Mucosa of descending colon (tissue), 3 donors: ENCODE measurements around the gene BCAM. TPM values are rescaled to one million over a fixed set of nuclear protein-coding genes. Genes with fewer than 3 reads are reported as not detected.
A peak's percentile ranks its signal among the peaks of the same experiment; 100 is the strongest.
"Not testable (repeated sequence)": the region's sequence is repeated elsewhere in the genome, so short reads cannot be mapped to it uniquely, and the experiment has no call there.

ENCODE experiments used
- ATAC-seq: fragments of 200-7000 bp; cut with Tn5 transposase; one replicate; pipeline ENCODE4 v1.9.1; 2020; ENCODE audit warnings: mild to moderate bottlenecking, moderate library complexity
- DNase-seq, 3 donors: peaks; one replicate each; pipeline ENCODE4 v3.0.0-alpha.2; 2020
- H3K36me3 ChIP-seq: fragments of 200-600 bp; one replicate; pipeline ENCODE4 v1.8.0; 2021; ENCODE audit warnings: low read depth, mild to moderate bottlenecking
- H3K4me1 ChIP-seq: fragments of 200-600 bp; one replicate; pipeline ENCODE4 v1.8.0; 2021; ENCODE audit warnings: low read depth, mild to moderate bottlenecking
- H3K4me3 ChIP-seq: fragments of 200-600 bp; one replicate; pipeline ENCODE4 v1.8.0; 2021; ENCODE audit warnings: mild to moderate bottlenecking
- H3K9me3 ChIP-seq: fragments of 200-600 bp; one replicate; pipeline ENCODE4 v1.8.0; 2021; ENCODE audit warnings: mild to moderate bottlenecking
- intact Hi-C, 2 donors: fragments of 100-400 bp; cut with DNase I in 1 of 2; cut with micrococcal nuclease in 1 of 2; formaldehyde crosslinking; loops; one replicate each; pipeline versions ENCODE4 v1.11.0 to v1.11.1; 2022; cut with DNase I, micrococcal nuclease
- total RNA-seq, 3 donors: library from RNA; stranded (reverse); fragmentation: NEBNext Ultra II Directional in 2 of 3; extraction: Animal tissue kit (Norgen Biotek cat#: 25700) in 2 of 3; gene quantifications; one replicate each; pipeline versions ENCODE4 v1.2.1 to v1.2.4, GENCODE V29; 2021 to 2023
- TF ChIP-seq, protein P1 (sequence below): fragments of 200-600 bp; IDR thresholded peaks from one replicate; pipeline ENCODE4 v1.8.0; 2022; ENCODE audit warnings: antibody characterized with exemption, mild to moderate bottlenecking
- donor health status: DM: no; HTN: no; CAD: no; lungs with moderate emphysema.
- donor health status: DM: no; HTN: no; CAD: no.
- donor health status: DM: no; HTN: yes; CAD: no.

The BCAM gene
- total RNA-seq, 3 donors from 2014 or later, result 16.3 to 25.1 (median 20.3) TPM

DNA sequence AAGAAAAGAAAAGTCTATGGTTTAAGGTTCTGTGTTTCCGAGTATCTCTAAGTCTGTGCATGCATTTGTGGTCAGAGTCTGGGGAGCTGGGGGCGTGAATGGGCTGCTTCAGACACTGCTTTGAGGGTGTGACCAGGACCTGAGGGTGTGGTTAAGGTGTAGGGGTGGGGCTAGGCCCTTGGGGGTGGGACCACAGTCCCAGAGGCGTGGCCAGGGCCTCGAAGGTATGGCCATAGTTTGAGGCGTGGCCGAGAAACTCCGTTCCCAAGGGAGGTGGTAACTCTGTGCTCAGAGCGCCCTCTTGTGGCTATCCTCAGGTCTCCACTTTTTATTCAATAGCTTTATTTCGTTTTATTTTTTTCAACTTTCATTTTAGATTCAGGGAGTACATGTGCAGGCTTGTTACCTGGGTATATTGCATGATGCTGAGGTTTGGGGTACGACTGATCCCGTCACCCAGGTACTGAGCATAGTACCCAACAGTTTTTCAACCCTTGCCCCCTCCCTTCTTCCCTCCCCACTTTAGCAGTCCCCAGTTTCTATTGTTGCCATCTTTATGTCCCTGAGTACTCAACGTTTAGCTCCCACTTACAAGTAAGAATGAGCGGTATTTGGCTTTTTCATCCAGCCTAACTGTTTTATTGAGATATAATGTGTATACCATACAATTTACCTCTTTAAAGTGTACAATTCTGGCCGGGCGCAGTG, 38.2 kb upstream of the BCAM start:
- Histone ChIP-seq H3K4me1 (peaks cover 16% of the 10 kb centered on the region), H3K36me3 (no peaks in the 10 kb centered on the region), H3K4me3 (no peak overlapping the region), H3K9me3 (no peaks in the 10 kb centered on the region)
- DNase-seq, result peak; percentile 98 to 99 (median 99)
- intact Hi-C loops, result loop anchor here (2.0 to 5.0 kb wide), 2 partner anchors 48 kb away; no protein-coding TSS in a partner anchor
- TF ChIP-seq, protein P1, sequence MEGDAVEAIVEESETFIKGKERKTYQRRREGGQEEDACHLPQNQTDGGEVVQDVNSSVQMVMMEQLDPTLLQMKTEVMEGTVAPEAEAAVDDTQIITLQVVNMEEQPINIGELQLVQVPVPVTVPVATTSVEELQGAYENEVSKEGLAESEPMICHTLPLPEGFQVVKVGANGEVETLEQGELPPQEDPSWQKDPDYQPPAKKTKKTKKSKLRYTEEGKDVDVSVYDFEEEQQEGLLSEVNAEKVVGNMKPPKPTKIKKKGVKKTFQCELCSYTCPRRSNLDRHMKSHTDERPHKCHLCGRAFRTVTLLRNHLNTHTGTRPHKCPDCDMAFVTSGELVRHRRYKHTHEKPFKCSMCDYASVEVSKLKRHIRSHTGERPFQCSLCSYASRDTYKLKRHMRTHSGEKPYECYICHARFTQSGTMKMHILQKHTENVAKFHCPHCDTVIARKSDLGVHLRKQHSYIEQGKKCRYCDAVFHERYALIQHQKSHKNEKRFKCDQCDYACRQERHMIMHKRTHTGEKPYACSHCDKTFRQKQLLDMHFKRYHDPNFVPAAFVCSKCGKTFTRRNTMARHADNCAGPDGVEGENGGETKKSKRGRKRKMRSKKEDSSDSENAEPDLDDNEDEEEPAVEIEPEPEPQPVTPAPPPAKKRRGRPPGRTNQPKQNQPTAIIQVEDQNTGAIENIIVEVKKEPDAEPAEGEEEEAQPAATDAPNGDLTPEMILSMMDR, result peak; percentile 79
- peak; percentile 99 for ATAC-seq

DNA sequence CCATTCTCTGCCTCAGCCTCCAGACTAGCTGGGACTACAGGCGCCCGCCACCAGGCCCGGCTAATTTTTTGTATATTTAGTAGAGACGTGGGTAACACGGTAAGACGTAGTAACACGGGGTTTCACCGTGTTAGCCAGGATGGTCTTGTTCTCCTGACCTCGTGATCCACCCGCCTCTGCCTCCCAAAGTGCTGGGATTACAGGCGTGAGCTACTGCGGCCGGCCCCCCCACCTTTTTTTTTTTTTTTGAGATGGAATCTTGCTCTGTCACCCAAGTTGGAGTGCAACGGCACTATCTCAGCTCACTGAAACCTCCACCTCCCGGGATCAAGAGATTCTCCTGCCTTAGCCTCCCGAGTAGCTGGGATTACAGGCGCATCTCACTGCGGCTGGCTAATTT, 36.8 kb upstream of the BCAM start:
- not testable (repeated sequence) for H3K4me3 ChIP-seq, ATAC-seq, H3K36me3 ChIP-seq, DNase-seq, H3K9me3 ChIP-seq
- intact Hi-C loops, result loop anchor here in 1 of 2 donors (5.0 kb wide), 1 partner anchor 50 kb away; no protein-coding TSS in a partner anchor
- peaks cover 21% of the 10 kb centered on the region for H3K4me1 ChIP-seq

DNA sequence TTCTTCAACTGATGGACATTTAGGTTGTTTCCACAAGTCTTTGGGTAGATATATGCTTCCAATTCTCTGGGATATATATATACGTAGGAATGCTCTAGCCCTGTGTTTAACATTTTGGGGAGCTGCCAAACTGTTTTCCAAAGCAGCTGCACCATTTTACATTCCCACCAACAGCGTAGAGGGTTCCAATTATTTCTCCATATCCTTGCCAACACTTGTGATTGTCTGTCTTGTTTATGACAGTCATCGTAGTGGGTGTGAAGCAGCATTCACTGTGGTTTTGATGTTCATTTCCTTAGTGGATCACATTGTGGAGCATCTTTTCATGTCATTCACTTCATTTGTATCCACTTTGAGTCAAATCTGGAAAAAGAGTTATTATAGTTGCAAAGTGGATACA, 35.9 kb upstream of the BCAM start:
- Histone ChIP-seq H3K36me3 (no peaks in the 10 kb centered on the region), H3K4me1 (peaks cover 16% of the 10 kb centered on the region), H3K4me3 (no peak overlapping the region), H3K9me3 (no peaks in the 10 kb centered on the region)
- no peak for ATAC-seq
- DNase-seq, result no peak
- intact Hi-C loops, result loop anchor here in 1 of 2 donors (5.0 kb wide), 1 partner anchor 51 kb away; no protein-coding TSS in a partner anchor
- TF ChIP-seq, protein P1, result no peak

DNA sequence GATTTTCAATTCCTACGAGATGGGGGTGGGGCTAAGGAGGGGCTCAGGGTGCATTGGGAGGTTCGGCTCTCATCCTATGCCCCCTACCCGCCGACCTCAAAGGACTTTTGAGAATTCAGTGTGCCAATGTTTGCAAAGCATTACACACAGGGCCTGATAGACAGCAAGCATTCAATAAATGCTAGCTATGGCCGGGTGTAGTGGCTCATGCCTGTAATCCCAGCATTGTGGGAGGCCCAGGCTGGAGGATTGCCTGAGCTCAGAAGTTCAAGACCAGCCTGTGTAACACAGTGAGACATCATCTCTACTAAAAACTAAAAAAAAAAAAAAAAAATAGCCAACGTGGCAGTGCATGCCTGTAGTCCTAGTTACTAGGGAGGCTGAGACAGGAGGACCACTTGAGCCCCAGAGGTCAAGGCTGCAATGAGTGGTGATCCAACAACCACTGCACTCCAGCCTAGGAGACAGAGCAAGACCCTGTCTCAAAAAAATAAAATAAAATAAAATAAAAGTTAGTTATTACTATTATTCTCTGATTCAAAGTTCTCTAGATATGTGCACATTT, 33.1 kb upstream of the BCAM start:
- H3K4me1 ChIP-seq, result peaks cover 21% of the 10 kb centered on the region
- TF ChIP-seq, protein P1, result no peak
- no peak for ATAC-seq
- H3K9me3 ChIP-seq, result no peaks in the 10 kb centered on the region
- DNase-seq, result no peak
- intact Hi-C loops, result no loop called here
- H3K4me3 ChIP-seq, result no peak overlapping the region
- H3K36me3 ChIP-seq, result no peaks in the 10 kb centered on the region

DNA sequence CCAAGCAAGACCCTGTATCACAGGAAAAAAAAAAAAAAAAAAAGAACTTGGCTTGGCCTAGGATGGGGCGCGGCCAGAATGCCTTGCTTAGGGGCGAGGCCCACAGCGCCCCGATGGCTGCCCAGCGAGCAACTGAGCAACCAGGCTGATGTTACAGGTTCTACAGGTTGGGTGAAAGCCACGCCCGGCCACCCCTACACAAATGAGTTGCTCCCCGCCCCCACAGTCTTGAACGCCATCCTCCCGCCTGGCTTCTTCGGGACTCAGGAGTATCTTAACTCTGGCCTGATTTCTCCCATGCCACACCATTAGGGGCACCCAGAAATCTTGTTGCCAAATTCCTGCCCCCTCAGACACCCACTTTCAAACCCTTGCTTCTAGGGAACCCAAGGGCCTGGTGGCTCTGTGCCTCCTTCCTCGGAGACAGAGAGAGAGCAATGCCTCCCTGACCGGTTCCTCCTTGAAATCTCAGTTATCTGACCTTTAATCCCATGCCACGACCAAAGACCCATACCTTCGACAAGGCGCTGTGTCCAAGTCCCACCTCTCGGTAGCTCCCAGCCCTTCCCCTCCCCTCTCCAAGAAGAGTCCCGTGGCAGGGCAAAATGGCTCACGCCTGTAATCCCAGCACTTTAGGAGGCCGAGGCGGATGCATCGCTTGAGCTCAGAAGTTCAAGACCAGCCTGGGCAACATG, 32.4 kb upstream of the BCAM start:
- DNase-seq (peak; percentile 93 to 98 (median 94)), ATAC-seq (peak; percentile 77)
- H3K4me3 ChIP-seq, result no peak overlapping the region
- TF ChIP-seq, protein P1, result no peak
- no peaks in the 10 kb centered on the region for H3K9me3 ChIP-seq
- no peaks in the 10 kb centered on the region for H3K36me3 ChIP-seq
- peaks cover 19% of the 10 kb centered on the region for H3K4me1 ChIP-seq
- intact Hi-C loops, result no loop called here
